GM18498 (cell line): ENCODE results near the gene DENND4B.

Source experiments
- ATAC-seq: cut with Tn5 transposase; IDR thresholded peaks from one replicate; pipeline ENCODE4 v1.9.1; 2021; ENCODE audit warnings: mild to moderate bottlenecking, moderate library complexity; ENCODE audit not compliant: unreplicated experiment

Gene DENND4B

GRCh38 chr1:153973071-153973470, 26.6 kb upstream of the DENND4B start:
- no peak for ATAC-seq

DNA sequence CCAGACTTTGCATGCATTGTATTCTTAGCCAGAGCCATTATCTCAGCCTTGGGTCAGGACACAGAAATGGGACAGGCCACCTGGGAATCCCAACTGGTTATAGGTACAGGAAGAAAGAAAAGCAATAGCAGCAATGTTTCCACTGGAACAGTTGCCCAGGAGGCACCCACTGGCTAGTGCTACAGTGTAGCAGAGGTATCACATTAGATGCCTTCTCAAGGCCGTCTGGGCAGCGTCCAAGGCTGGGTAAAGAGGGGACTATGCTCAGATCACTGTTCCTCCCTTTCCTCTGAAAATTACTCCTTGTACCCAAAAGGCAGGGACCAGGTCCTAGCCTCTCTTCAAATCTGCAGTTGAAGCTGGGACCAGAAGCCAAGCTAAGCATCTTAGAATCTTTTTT, 23.8 kb upstream of the DENND4B start:
- ATAC-seq = no peak

DNA sequence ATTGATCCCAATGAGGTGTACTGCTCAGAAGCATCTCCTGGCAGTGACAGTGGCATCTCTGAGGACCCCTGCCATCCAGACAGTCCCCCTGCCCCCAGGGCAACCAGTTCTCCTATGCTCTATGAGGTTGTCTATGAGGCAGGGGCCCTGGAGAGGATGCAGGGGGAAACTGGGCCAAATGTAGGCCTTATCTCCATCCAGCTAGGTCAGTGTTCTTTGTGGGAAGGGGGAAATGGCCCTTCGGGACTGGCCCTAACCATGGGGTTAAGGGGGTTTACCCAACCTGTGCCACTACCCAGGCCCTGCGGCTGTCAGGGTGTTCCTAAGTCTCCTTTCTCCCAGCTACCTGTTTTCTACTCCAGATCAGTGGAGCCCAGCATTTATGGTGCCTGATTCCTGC, 22.5 kb upstream of the DENND4B start:
- no peak for ATAC-seq

DNA sequence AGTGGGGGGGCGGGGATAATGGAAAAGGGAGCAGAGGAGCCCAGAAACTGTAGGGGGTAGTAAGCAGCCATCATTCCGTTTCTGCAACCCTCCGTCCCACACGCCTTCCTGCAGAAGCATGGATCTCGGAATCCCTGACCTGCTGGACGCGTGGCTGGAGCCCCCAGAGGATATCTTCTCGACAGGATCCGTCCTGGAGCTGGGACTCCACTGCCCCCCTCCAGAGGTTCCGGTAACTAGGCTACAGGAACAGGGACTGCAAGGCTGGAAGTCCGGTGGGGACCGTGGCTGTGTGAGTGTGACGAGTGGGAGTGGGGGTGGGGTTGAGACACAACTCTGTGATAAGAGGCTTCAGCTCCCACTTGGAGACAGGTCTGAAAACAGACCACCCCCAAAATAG, 21.9 kb upstream of the DENND4B start:
- no peak for ATAC-seq

DNA sequence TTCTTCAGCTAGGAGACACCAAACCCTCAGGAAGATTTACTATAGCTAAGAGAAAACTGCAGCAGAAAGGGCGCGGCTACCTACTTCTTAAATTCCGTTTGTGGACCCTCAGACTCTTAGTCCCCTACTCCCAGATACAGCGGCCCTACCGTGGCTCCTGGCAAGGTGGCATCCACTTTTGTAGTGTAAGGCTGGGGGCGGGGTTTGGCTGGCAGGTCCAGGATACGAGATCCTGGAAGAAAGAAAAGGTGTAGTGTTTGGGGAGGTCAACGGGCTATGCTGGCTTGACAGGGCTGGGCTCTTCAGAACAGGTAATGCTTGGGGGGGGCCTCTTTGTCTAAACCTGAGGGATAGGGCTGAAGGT, 21.5 kb upstream of the DENND4B start:
- ATAC-seq = no peak

DNA sequence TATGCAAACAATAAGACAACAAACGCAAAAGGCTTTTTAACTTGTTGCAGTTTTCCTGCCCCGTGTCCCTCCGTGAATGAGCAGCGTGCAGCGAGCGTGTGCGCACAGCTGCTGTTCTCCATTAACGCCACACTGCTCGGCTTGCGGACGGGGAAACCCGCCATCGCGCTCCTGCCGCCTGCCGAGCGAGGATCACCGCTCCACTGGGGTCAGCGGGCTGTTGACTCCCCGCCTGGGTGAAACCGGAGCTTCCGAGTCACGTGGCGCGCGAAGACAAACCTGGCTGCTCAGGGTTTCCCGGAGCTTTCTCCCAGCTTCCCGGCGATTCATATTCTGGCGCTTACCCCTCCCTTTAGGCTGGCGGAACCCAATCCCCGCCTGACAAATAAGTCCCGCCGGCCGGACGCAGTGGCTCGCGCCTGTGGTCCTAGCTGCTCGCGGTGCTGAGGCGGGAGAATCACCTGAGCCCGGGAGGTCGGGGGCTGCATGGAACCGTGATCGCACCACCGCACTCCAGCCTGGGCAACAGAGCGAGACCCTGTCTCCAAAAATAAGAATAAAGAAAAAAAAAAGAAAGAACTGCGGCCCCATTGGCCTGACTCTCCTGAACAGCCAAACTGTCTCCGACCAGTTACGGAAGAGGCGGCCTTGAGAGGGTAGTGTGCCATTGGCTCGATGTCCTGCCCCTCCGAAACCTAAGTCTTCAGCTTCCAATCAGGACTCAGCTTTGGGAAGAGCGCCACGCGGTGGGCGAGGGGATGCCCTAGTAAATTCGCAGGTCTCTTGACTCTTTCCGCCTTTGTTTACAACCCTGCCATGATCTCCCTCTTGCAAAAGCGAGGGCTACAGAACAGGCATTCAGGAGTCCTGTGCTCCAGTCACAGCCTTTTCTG, 20.8 kb upstream of the DENND4B start, which contains the start of gene CREB3L4:
Gene CREB3L4, plus strand, starts transcription at position 796 of the 893 bp plus-strand sequence. CDS start 624 bp downstream, outside the sequence.
- peak; percentile 77 for ATAC-seq

DNA sequence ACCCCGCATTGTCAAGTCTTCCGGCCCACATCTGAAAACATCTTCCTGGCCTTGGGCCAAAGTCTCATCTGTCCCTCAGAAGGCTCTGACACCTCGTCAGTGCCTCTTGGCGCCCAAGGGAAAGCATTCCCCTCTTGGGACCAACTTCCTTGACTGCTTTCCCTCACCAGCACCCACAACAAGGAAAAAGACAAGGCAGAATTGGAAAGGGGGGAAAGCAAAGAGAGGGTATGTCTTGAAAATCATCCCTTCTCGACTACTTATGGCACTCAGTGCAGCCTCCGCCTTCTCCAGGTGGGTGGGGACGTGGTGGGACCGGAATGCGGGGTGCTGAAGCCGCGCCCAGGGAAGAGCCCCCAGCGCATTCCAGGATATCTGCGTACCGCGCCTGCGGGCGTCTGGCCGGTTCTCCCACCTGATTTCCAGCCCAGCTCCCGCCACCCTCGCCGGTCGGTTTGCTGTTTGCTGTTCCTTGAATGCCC, 17.4 kb upstream of the DENND4B start:
- ATAC-seq = no peak

GRCh38 chr1:153963030-153963849, 16.7 kb upstream of the DENND4B start, which contains the start of gene SLC39A1:
TSS of gene SLC39A1 (minus strand) at chr1:153963537. CDS start at chr1:153962715, 822 bp downstream.
- peak; percentile 52 for ATAC-seq

GRCh38 chr1:153962088-153963029, 15.8 kb upstream of the DENND4B start:
- ATAC-seq = no peak

- ATAC-seq = no peak
Measured at GRCh38 chr1:153961421-153961820, 14.9 kb upstream of the DENND4B start.

- no peak for ATAC-seq
Measured at GRCh38 chr1:153960206-153960605, 13.7 kb upstream of the DENND4B start.

- no peak for ATAC-seq
Measured at GRCh38 chr1:153959454-153959853, 12.9 kb upstream of the DENND4B start.

- no peak for ATAC-seq
Measured at GRCh38 chr1:153958961-153959260, 12.4 kb upstream of the DENND4B start.

DNA sequence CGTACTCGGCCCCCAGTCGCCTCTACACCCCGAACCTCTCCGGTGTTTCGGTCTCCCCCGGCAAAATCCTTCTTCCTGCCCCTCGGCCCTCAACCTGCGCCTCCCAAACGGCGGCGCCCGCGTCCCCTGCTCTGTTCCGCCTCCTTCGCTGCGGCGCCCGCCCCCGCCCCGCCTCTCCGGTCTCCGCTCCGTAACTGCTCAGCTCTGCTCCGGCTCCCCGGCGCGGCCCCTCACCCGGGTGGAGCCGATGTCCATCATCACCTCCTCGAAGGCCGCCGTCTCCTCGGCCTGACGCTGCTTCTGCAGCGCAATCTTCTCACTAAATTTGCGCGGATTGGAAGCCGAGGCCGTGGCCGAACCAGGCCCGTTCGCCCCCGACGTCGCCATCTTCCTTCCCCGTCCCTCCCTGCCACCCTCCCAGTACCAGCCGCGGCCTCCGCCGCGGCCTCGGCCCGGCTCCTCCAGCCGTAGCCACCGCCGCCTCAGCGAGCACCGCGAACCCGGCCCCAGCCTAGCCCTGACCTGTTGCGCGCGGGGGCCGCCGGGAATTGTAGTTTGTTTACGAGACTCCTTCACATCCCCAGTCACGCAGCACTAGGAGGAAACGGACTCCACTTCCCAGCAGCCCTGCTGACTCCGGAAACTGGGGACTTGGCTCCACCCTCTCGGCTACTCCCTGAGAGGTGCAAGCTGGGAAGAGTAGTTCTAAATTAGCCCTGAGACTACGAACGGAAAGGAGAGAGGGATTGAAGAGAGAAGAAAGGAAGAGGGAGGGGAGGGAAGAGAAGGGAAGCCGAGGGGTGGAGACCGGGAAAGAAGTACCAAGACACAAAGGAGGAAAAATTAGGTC, 11.8 kb upstream of the DENND4B start, which contains the start of gene CRTC2:
Gene CRTC2, minus strand, starts transcription at position 502 of the 850 bp plus-strand sequence. Its CDS starts 115 bp downstream, at position 387.
- ATAC-seq = peak; percentile 78

DNA sequence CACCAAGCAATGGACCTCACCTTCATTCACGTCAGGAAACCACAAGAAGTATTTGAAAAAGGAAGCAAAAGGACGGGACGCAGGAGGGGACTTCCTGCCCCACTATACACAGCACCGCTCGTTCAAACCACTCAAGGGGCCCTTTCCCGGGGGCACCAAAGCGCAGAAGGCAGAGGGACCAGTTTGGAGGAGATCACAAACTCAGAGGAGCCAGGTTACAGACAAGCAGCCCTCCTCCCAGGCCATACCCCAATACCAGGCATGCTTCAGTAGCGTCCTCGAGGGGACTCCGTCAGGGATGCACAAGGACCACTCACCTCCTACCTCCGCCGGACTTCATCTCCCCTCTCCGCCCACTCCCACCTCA, 11.2 kb upstream of the DENND4B start:
- peak; percentile 20 for ATAC-seq

- no peak for ATAC-seq
Measured at GRCh38 chr1:153956997-153957715, 10.6 kb upstream of the DENND4B start.

DNA sequence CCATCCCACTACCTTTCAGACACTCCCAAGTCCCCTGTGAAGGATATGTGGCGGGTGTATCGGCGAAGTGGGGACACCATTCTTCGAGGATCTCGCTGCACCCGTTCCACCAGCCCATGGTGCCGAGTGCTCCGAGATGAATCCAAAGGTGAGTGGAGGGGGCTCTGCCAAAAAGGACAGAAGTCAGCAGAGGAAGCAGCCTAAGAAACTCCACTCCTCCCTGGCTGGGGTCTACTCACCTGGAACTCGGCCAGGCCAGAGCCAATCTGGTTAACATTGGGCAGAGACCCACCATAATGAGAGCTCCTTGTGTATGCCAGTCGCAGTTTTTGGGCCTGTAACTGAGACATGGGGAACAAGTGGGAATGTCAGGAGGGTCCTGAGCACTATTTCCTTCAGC, 8.3 kb upstream of the DENND4B start:
- ATAC-seq = no peak

DNA sequence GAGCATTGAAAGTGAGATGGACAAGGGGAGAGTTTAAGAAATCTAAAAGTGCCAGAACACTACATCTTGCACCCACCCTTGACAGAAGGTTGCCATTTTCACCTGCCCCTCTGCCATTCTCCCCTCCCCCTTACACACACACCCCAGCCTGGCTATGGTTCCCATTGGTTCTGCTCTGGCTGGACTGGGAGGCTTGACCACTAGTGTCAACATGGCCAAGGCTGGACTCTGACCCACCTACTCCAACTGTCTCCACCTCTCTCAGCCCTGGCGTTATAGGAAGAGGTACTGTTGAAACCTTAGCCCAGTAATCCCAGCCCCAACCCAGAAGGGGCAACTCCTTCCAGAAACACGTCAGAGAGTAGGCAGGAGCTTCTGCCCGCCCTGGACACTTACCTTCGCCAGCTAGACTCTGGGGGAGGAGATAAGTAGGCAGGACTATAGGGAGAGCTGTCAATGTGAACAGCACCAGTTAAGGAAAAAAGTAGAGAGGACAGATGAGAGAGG, 7.4 kb upstream of the DENND4B start:
- no peak for ATAC-seq

DNA sequence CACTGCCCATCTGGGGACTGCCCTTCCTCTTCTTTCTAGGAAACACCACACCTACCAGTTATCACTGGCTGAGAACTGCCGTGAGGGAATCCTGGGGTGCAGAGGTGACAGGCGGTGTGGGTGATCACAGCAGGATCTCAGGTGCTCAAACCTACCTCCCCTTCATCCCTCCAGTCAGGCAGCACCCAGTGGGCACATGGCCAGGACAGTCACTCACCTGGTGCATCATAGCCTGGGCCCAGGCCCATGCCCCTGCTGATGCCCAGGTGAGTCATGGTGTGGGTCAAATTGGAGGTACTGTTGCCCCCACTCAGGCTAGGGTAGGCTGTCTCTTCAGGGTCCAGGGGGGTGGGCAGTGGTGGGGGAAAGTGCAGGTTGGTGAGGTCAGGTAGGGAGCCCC, 5.3 kb upstream of the DENND4B start:
- no peak for ATAC-seq
